GM23338 (cell line): Measurements from ENCODE around the gene TMEM141.

Experiments
- EZH2 ChIP-seq: fragments of 200-600 bp; sonication (generic); IDR thresholded peaks from one replicate; pipeline ENCODE4 v1.8.0; 2017; ENCODE audit warnings: antibody characterized with exemption, mild to moderate bottlenecking, low read depth; ENCODE audit not compliant: unreplicated experiment
- EZH2phosphoT487 ChIP-seq: fragments of 200-600 bp; sonication (generic); IDR thresholded peaks from one replicate; pipeline ENCODE4 v1.8.1; 2018; ENCODE audit warnings: antibody characterized with exemption; ENCODE audit not compliant: unreplicated experiment
- POLR2AphosphoS5 ChIP-seq: IDR thresholded peaks from 2 replicates; pipeline ENCODE4 v1.6.1; 2016; ENCODE audit warnings: antibody characterized with exemption, low read depth
- STAT1 ChIP-seq: IDR thresholded peaks from one replicate; pipeline ENCODE4 v1.6.1; 2016; ENCODE audit warnings: antibody characterized with exemption; ENCODE audit not compliant: unreplicated experiment
- TF ChIP-seq, protein P1 (sequence below), 2 experiments: fragments of 200-600 bp in 1 of 2; sonication (generic) in 1 of 2; conservative IDR thresholded peaks; 2 replicates each; pipeline versions ENCODE4 v1.5.1 to v1.6.1; 2016 to 2017; ENCODE audit warnings: antibody characterized with exemption in 2 of 2, low read depth in 2 of 2, mild to moderate bottlenecking in 2 of 2, moderate library complexity in 1 of 2
- TF ChIP-seq, protein P2 (sequence below): IDR thresholded peaks from one replicate; pipeline ENCODE4 v1.6.1; 2018; ENCODE audit warnings: antibody characterized with exemption; ENCODE audit not compliant: unreplicated experiment

DNA sequence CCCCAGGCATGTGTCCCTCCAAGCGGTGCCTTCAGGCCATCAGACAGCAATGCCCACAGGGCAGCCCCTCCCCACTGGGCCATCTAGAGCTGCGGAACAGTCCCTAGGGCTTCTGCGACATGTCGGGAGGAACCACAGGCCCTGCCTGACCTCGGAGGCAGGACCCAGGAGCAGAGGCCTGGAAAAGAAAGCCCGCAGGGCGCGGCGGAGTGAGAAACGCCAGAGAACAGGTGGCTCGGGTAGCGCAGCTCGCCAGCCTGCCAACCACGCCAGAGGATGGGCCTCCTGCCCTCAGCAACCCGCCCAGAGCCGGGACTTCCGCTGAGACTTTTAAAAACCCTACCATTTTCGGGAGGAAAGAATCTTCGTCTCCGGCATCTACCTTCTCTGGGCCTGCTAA is 33.8 kb upstream of the TMEM141 start:
- TF ChIP-seq, protein P1, sequence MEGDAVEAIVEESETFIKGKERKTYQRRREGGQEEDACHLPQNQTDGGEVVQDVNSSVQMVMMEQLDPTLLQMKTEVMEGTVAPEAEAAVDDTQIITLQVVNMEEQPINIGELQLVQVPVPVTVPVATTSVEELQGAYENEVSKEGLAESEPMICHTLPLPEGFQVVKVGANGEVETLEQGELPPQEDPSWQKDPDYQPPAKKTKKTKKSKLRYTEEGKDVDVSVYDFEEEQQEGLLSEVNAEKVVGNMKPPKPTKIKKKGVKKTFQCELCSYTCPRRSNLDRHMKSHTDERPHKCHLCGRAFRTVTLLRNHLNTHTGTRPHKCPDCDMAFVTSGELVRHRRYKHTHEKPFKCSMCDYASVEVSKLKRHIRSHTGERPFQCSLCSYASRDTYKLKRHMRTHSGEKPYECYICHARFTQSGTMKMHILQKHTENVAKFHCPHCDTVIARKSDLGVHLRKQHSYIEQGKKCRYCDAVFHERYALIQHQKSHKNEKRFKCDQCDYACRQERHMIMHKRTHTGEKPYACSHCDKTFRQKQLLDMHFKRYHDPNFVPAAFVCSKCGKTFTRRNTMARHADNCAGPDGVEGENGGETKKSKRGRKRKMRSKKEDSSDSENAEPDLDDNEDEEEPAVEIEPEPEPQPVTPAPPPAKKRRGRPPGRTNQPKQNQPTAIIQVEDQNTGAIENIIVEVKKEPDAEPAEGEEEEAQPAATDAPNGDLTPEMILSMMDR (conservative IDR thresholded peaks at IDR 0.05; ENCODE audit: low read depth in 2 of 2), result no peak
- no peak for TF ChIP-seq EZH2phosphoT487
- no peak for TF ChIP-seq EZH2
- TF ChIP-seq, protein P2, sequence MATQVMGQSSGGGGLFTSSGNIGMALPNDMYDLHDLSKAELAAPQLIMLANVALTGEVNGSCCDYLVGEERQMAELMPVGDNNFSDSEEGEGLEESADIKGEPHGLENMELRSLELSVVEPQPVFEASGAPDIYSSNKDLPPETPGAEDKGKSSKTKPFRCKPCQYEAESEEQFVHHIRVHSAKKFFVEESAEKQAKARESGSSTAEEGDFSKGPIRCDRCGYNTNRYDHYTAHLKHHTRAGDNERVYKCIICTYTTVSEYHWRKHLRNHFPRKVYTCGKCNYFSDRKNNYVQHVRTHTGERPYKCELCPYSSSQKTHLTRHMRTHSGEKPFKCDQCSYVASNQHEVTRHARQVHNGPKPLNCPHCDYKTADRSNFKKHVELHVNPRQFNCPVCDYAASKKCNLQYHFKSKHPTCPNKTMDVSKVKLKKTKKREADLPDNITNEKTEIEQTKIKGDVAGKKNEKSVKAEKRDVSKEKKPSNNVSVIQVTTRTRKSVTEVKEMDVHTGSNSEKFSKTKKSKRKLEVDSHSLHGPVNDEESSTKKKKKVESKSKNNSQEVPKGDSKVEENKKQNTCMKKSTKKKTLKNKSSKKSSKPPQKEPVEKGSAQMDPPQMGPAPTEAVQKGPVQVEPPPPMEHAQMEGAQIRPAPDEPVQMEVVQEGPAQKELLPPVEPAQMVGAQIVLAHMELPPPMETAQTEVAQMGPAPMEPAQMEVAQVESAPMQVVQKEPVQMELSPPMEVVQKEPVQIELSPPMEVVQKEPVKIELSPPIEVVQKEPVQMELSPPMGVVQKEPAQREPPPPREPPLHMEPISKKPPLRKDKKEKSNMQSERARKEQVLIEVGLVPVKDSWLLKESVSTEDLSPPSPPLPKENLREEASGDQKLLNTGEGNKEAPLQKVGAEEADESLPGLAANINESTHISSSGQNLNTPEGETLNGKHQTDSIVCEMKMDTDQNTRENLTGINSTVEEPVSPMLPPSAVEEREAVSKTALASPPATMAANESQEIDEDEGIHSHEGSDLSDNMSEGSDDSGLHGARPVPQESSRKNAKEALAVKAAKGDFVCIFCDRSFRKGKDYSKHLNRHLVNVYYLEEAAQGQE, result no peak
- no peak for TF ChIP-seq STAT1
- TF ChIP-seq POLR2AphosphoS5, result no peak
